NCI-H82 treated with DMSO at 0.1 percent for 48 hours (cell line): ENCODE data around the gene IMPA2.
A peak's percentile ranks its signal among the peaks of the same experiment; 100 is the strongest.
"Not testable (repeated sequence)": the region's sequence is repeated elsewhere in the genome, so short reads cannot be mapped to it uniquely, and the experiment has no call there.

Experiments
- DNase-seq: peaks from one replicate; lab custom pipeline; 2025; ENCODE audit not compliant: unreplicated experiment; lab: John Stamatoyannopoulos, UW

The IMPA2 gene

GRCh38 chr18:12027480-12027879 lies 46.2 kb downstream of the IMPA2 start:
- DNase-seq: no peak

- DNase-seq: no peak
These were observed 46.8 kb downstream of the IMPA2 start for GRCh38 chr18:12028040-12028628.

- DNase-seq: no peak
These were observed 47.4 kb downstream of the IMPA2 start for GRCh38 chr18:12028674-12029073.

- DNase-seq: no peak
These were observed 48.7 kb downstream of the IMPA2 start for GRCh38 chr18:12029786-12030584.

- DNase-seq: no peak
These were observed 49.4 kb downstream of the IMPA2 start for GRCh38 chr18:12030670-12031069.

- no peak for DNase-seq
These were observed 49.9 kb downstream of the IMPA2 start for GRCh38 chr18:12031181-12031580.

GRCh38 chr18:12031846-12032245 lies 50.5 kb downstream of the IMPA2 start:
- no peak for DNase-seq

- no peak for DNase-seq
These were observed 51.7 kb downstream of the IMPA2 start for GRCh38 chr18:12032786-12033642.

GRCh38 chr18:12033643-12034025 lies 52.3 kb downstream of the IMPA2 start:
- no peak for DNase-seq

GRCh38 chr18:12034241-12035100 lies 53.2 kb downstream of the IMPA2 start:
- no peak for DNase-seq

- DNase-seq: no peak
These were observed 54.2 kb downstream of the IMPA2 start for GRCh38 chr18:12035481-12035880.

GRCh38 chr18:12036201-12036751 lies 55.0 kb downstream of the IMPA2 start:
- no peak for DNase-seq

- DNase-seq: no peak
These were observed 56.9 kb downstream of the IMPA2 start for GRCh38 chr18:12038082-12038638.

GRCh38 chr18:12038639-12039539 lies 57.6 kb downstream of the IMPA2 start:
- DNase-seq: peak; percentile 12

GRCh38 chr18:12039540-12039930 lies 58.2 kb downstream of the IMPA2 start:
- not testable (repeated sequence) for DNase-seq

- no peak for DNase-seq
These were observed 60.3 kb downstream of the IMPA2 start for GRCh38 chr18:12041561-12041960.

- no peak for DNase-seq
These were observed 62.5 kb downstream of the IMPA2 start for GRCh38 chr18:12043811-12044210.

- no peak for DNase-seq
These were observed 63.3 kb downstream of the IMPA2 start for GRCh38 chr18:12044591-12044990.

- no peak for DNase-seq
These were observed 64.9 kb downstream of the IMPA2 start for GRCh38 chr18:12046046-12046750.
